GM12892 (cell line): ENCODE measurements around the gene TEP1.

ENCODE experiments used
- POLR2A ChIP-seq: IDR thresholded peaks from 2 replicates; pipeline ENCODE4 v1.6.1; 2011; ENCODE audit warnings: low read depth, low read length, control low read depth
- POLR2AphosphoS5 ChIP-seq: IDR thresholded peaks from 2 replicates; pipeline ENCODE4 v1.6.1; 2011; ENCODE audit warnings: low read depth, low read length, control low read depth

- TF ChIP-seq POLR2A (no peak), POLR2AphosphoS5 (no peak)
Observed at GRCh38 chr14:20383032-20383431, 30.3 kb downstream of the TEP1 start.
